Measurements from ENCODE around the gene RBPJ. TPM values are rescaled to one million over a fixed set of nuclear protein-coding genes. Genes with fewer than 3 reads are reported as not detected.

The RBPJ gene
- total RNA-seq, 1 donor from 2014 or later: 120 TPM

DNA sequence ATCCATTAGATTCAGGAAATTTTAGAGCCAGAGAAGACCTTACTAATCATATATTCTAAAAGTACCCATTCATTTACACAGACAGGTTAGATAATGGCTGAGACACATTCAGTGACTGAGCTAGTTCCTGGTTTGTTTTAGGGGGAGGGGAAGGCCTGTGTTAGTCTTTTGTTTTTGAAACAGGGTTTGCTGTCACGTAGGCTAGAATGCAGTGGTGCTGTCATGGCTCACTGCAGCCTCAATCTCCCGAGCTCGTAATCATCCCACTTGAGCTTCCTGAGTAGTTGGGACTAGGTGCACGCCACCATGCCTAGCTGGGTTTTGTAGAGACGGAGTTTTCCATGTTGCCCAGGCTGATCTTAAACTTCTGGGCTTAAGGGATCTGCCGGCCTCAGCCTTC, 10.1 kb downstream of the RBPJ start:
- H3K27me3 ChIP-seq: no peaks in the 10 kb centered on the region
- H4K20me1 ChIP-seq (ENCODE audit: low read depth): peaks cover 88% of the 10 kb centered on the region
- H3K27ac ChIP-seq: peak overlapping the region; percentile 31
- H3K4me2 ChIP-seq: peak overlapping the region; percentile 68
- TF ChIP-seq EZH2 (IDR thresholded peaks at IDR 0.05) (no peak), EZH2phosphoT487 (IDR thresholded peaks at IDR 0.05) (no peak)
- TF ChIP-seq, protein P1, sequence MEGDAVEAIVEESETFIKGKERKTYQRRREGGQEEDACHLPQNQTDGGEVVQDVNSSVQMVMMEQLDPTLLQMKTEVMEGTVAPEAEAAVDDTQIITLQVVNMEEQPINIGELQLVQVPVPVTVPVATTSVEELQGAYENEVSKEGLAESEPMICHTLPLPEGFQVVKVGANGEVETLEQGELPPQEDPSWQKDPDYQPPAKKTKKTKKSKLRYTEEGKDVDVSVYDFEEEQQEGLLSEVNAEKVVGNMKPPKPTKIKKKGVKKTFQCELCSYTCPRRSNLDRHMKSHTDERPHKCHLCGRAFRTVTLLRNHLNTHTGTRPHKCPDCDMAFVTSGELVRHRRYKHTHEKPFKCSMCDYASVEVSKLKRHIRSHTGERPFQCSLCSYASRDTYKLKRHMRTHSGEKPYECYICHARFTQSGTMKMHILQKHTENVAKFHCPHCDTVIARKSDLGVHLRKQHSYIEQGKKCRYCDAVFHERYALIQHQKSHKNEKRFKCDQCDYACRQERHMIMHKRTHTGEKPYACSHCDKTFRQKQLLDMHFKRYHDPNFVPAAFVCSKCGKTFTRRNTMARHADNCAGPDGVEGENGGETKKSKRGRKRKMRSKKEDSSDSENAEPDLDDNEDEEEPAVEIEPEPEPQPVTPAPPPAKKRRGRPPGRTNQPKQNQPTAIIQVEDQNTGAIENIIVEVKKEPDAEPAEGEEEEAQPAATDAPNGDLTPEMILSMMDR (IDR thresholded peaks at IDR 0.05): no peak
- no peaks in the 10 kb centered on the region for H3K36me3 ChIP-seq
- peak overlapping the region; percentile 8 for H3K4me3 ChIP-seq
- Mint-ChIP-seq H3K36me3 (peaks cover 16% of the 10 kb centered on the region), H3K9me3 (no peaks in the 10 kb centered on the region), H3K4me3 (no peak overlapping the region), H3K27ac (no peak overlapping the region), H3K27me3 (ENCODE audit: insufficient read depth, low read depth) (no peaks in the 10 kb centered on the region), H3K4me1 (peaks cover 17% of the 10 kb centered on the region)
- no peak overlapping the region for H3K9ac ChIP-seq
- H3K79me2 ChIP-seq (ENCODE audit: low read depth): peaks cover 100% of the 10 kb centered on the region
- H2AFZ ChIP-seq (replicated peaks): no peak overlapping the region
- peak; percentile 49 for DNase-seq (ENCODE audit: low spot score)
- H3F3A ChIP-seq (ENCODE audit: low read depth): no peaks in the 10 kb centered on the region
- no peaks in the 10 kb centered on the region for H3K9me3 ChIP-seq (ENCODE audit: low read depth)
- H3K4me1 ChIP-seq: peaks cover 26% of the 10 kb centered on the region

- Histone ChIP-seq H3K27ac (no peak overlapping the region), H3K9ac (no peak overlapping the region), H3K79me2 (ENCODE audit: low read depth) (peaks cover 100% of the 10 kb centered on the region), H3K4me3 (no peak overlapping the region), H2AFZ (replicated peaks) (no peak overlapping the region), H4K20me1 (ENCODE audit: low read depth) (peaks cover 83% of the 10 kb centered on the region), H3K36me3 (no peaks in the 10 kb centered on the region), H3K4me1 (peaks cover 26% of the 10 kb centered on the region), H3F3A (ENCODE audit: low read depth) (no peaks in the 10 kb centered on the region), H3K9me3 (ENCODE audit: low read depth) (no peaks in the 10 kb centered on the region), H3K27me3 (no peaks in the 10 kb centered on the region), H3K4me2 (peak overlapping the region; percentile 68)
- DNase-seq (ENCODE audit: low spot score): no peak
- Mint-ChIP-seq H3K36me3 (peaks cover 20% of the 10 kb centered on the region), H3K4me3 (no peak overlapping the region), H3K4me1 (peaks cover 17% of the 10 kb centered on the region), H3K27me3 (ENCODE audit: insufficient read depth, low read depth) (no peaks in the 10 kb centered on the region), H3K27ac (no peak overlapping the region), H3K9me3 (peaks cover 2% of the 10 kb centered on the region)
- TF ChIP-seq EZH2 (IDR thresholded peaks at IDR 0.05) (no peak), EZH2phosphoT487 (IDR thresholded peaks at IDR 0.05) (no peak)
- TF ChIP-seq, protein P1 (IDR thresholded peaks at IDR 0.05): no peak
Observed at GRCh38 chr4:26331380-26331950, 10.7 kb downstream of the RBPJ start.

DNA sequence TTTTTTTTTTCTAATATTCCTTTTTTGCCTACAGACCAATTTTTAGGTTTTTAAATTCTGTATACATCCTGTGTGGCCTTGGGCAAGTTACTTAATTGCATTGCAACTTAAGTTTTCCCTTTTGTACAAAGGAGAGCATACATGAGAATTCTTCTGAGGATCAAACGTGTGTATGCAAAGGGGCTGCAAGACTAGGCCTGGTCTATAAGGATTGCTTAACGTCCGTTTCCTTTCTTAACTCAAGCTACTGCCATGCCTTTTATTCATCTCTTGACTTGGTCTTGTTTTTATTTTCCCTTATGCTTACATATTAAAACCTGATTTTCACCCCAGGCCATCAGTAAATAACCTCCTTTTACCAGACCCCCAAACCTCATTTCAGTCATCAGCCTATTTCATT, 13.6 kb downstream of the RBPJ start:
- H3K27me3 Mint-ChIP-seq (ENCODE audit: insufficient read depth, low read depth): no peaks in the 10 kb centered on the region
- H3K27ac ChIP-seq: no peak overlapping the region
- no peak overlapping the region for H3K4me3 Mint-ChIP-seq

More for the DNA sequence above, 13.6 kb downstream of the RBPJ start:
- no peak overlapping the region for H3K27ac Mint-ChIP-seq
- H3K9ac ChIP-seq: no peak overlapping the region
- peaks cover 61% of the 10 kb centered on the region for H4K20me1 ChIP-seq (ENCODE audit: low read depth)
- TF ChIP-seq EZH2phosphoT487 (IDR thresholded peaks at IDR 0.05) (no peak), EZH2 (IDR thresholded peaks at IDR 0.05) (no peak)
- TF ChIP-seq, protein P1 (IDR thresholded peaks at IDR 0.05): no peak
- no peaks in the 10 kb centered on the region for H3F3A ChIP-seq (ENCODE audit: low read depth)
- no peaks in the 10 kb centered on the region for H3K9me3 ChIP-seq (ENCODE audit: low read depth)
- no peak overlapping the region for H2AFZ ChIP-seq (replicated peaks)
- H3K36me3 ChIP-seq: no peaks in the 10 kb centered on the region
- H3K4me1 Mint-ChIP-seq: peaks cover 17% of the 10 kb centered on the region
- H3K9me3 Mint-ChIP-seq: peaks cover 2% of the 10 kb centered on the region
- peaks cover 26% of the 10 kb centered on the region for H3K4me1 ChIP-seq
- no peak for DNase-seq (ENCODE audit: low spot score)
- no peaks in the 10 kb centered on the region for H3K27me3 ChIP-seq
- H3K36me3 Mint-ChIP-seq: peaks cover 20% of the 10 kb centered on the region
- H3K4me3 ChIP-seq: no peak overlapping the region
- H3K4me2 ChIP-seq: no peak overlapping the region
- H3K79me2 ChIP-seq (ENCODE audit: low read depth): peaks cover 100% of the 10 kb centered on the region
